ENCODE measurements around the gene SLC6A13. TPM values are rescaled to one million over a fixed set of nuclear protein-coding genes. Genes with fewer than 3 reads are reported as not detected.

The SLC6A13 gene
- polyA plus RNA-seq, 5 donors = 1.9 to 3.9 (median 2.2) TPM

DNA sequence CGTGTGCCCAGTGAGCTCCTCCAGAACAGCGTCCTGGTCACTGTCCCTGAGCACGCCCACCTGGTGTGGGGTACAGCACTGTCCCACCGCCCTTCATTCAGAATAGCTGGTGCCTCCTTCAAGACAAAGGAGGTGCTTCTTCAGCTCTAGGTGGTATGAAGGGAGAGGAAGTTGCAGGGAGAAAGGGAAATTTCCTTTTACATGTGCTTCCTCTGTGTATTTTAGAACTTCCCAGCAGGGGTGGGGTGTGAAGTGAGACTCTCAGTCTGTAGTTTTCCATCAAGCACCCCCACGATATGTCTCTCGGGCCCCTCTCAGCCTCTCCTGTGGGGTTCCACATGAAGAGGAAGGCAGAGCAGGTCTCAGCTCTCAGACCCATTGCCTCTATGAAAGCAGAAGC lies 47.5 kb downstream of the SLC6A13 start:
- no peak for DNase-seq

DNA sequence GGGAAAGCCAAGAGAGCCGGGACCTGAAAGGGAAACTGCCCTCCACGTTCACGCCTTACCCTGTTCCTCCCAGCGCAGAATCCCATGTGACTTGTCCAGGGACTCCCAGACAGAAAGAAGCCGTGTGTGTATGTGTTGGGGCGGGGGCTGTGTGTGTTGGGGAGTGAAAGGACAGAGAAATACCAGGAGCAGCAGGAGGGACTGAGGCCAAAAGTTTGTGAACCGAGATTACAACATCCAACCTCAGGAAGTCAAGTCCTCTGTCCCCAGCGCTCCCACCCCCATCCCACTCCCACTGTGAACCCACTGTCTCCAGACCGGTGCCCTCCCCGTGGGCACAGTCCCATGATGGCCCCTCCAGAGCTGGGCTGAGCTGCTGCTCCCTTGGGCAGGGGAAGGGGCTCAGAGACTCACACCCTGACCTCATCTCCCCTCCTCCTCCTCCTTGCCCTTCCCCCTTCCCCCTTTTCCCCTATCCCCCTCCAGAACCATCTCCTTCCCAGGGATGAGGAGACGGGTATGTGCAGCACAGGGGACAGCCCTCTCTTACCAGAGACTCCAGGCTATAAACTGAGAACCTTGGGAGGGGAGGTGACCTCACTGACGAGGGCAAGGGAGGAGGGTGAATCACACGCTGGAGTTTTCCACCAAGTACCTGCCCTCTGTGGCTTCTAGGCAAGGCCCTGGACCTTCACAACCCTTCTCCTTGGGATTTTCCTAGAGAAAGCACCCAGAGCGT lies 48.5 kb downstream of the SLC6A13 start, which contains the start of gene SLC6A12:
Gene SLC6A12, minus strand, starts transcription at position 155 of the 739 bp plus-strand sequence. CDS start 4,171 bp downstream, outside the sequence.
- DNase-seq = no peak

DNA sequence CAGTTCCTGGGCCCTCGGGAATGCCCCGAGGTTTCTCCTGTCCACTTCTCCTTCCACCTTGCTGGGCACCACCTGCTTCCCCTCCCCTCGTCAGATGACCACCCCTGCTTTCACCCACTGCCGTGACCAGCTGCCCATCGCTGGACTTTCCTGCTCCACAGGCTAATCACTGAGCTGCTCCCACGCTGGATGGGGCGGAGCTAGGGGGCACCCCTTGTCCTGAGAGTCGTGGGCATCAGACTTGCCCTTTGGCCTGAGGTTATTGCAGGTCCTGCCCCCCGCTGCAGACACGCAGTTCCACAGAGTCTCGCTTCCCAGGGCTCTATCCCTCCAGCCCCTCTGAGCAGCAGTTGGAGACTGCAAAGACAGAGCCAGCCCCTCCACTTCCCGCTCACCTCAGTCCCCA lies 49.1 kb downstream of the SLC6A13 start:
- no peak for DNase-seq

DNA sequence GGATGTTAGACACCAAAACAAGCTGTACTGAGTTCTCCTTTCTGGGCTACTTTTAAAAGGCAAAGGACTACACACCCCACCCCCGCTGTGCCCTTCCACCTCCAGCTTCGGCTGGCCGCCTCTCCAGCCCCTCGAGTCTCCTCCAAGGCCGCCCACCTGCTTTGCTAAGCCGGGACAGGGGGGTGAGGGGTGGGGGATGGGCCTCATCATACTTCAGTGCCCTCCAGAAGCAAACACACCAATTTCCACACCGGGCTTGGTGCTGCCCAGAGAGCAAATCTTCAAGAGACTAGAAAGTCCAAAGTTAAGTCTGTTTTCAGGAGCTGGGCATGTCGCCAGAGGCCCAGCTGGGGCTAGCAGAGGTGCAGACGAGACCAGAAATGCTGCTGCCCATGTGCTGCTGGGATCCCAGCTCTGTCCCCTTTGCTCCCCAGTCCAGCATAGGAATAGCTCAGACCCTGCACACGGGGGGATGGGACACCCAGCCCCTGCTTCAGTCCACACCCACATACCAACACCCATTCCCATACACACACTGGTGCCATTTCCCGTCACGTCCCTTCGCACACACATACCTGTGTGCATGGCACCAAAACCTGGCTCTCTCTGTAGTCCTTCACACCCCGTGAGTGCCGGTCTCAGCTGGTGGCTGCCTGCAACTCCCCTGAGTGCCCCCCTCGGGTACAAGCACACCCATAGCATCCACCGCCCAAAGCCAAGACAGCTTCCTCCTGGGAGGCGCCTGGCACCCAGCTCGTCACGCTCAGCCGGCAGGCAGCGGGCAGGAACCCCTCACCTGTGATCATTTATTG lies 49.7 kb downstream of the SLC6A13 start:
- DNase-seq = peak; percentile 51 to 53

DNA sequence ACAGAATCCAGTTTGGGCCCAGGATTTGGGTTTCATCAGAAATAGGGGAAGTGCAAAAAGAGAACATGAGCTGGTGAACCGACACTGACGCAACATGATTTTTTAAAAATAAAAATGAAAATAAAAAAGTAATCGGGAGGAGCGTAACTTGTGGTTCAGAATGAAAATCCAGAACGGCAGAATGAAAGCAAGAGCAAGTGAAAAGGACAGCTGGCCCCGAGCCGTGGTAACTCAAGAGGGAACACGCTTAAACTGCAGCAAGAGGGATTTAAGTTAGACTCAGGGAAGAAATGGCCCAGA lies 50.3 kb downstream of the SLC6A13 start:
- DNase-seq = no peak

DNA sequence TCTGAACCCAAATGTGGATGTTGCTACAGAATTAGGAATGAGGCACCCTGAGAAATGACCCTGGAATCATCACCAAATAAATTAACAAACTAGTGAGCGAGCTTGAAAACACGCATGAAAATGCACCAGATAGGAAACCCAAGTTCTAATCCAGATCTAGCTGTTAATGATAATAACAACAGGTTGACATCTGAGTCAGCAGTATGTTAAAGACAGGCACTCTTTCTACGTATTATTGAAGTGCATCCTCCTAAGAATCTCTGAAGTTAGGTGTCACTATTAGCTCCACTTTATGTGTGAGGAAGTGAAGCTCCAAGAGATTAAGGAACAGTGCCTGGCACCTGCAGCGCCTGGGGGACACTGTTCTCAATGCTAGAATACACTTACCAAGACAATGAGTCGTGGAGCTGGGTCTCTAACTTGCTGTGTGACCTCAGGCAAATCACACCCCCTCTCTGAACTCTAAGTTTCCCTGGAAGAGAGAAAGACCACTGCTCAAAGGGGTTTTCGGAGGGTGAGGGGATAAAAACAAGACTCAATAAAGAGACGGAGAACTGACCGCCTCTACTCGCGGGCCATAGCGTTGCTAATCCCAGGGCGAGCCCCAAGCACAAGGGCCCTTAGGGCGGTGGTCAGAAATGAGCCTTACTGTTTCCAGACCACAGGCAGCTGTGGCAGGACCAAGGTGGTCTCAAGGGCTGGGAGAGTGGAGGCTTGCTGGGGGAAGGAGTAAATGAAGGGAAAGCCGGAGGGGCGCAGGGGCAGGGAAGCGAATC lies 50.8 kb downstream of the SLC6A13 start:
- DNase-seq = no peak

DNA sequence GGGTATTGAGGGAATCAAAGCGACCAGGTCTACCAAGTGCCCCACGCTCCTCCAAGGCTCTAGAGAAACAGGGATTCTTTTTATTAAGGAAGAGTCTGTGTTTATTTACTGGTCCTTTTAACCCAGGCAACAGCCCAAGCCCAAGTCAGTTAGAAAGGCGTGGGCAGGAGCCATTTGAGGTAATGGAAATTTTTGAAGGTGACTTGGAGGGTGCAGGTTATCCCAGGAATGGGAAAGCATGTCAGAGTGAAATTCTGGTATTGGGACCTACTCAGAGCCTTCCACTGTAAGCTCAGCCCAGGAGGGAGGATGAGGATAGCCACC lies 51.5 kb downstream of the SLC6A13 start:
- no peak for DNase-seq

DNA sequence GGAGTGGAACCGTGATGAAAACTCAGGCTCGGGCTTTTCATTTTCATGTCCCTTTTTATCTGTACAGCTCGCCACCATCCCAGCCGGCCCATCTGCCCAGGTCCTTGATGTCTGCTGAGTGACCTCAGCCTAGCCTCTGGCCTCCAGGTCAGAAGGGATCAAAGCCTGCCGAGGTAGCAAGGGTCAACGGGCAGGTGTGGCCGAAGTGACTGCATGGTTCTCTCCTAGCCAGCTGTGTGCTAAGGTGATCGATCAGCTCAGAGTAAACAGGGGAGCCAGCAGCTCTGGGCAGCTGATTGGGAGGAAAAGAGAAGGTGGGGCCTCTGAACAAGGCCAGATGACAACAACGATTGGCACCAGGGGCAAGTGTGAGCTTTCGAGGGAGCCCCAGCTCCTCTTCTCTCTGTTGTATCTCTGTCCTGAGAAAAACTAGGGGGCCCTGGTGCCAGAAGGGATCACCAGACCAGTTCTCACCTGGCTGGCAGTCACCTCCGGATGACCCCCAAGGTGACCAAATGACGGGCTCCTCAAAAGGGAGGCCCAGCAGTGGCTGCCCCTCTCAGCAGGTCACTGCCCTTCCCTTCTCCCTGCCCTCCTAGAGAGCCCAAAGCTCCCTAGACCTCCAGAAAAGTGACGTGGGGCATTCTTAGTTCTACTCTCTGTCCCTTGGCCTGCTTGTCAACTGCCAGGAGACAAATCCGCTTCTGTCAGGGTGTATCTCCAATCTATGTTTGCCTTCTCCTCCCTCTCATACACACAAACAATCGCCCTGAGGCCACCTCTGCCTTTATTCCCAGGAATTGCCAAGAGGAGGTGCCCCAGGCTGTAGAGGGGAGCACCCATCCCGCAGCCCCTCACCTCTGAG lies 52.1 kb downstream of the SLC6A13 start:
- DNase-seq = no peak

DNA sequence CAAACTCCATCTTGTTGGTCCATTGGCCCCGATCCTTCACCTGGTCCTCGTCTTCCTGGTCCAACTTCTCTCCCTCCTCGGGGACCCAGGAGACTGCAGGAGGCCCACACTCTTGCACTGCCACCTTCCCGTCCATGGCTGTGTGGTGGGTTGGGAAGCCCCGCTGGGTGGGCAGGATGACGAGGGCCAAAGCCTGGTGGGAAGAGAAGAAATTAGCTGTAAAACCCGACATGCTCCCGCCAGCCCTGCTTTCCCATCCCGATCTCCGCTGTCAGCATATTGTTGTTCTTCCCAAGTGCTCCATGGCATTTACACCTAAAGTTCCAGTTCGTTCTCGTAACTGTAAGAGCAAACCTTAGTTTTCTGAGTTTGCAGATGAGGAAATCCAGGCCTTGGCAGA lies 52.8 kb downstream of the SLC6A13 start:
- DNase-seq = no peak

DNA sequence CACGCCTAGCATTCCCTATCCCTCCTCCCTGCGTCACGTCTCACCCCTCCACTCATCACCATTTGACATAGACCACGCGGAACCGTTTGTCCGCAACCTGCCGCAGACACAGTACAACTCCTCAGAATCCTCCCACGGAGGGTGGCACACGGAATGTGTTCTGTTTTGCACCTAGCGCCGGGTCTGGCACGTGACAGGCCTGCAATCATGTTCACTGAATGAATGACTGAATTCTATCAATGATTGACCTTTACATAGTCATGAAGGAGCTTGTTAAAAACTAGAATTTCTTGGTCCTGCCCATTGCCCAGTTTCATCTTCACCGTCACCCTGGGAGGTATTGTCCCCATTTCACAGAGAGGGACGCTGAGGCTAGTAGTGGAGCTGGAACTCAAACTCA lies 53.4 kb downstream of the SLC6A13 start:
- no peak for DNase-seq

DNA sequence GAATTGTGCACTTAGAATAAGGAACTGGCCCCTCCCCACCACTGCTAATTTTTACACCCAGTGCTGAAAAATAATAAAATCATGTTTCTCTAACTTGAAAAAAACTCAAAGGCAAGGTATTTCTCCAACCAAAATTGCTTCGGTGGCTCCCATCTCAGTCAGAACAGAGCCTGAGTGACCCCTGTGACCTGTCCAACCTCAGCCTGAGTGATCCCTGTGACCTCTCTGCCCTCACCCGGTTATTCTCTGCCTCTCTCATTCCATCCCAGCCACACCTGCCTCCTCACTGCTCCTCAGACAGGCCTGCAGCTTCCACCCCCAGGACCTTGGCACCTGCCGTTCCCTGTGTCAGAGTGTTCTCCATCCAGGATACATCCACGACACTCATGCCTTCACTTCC lies 53.8 kb downstream of the SLC6A13 start:
- no peak for DNase-seq

DNA sequence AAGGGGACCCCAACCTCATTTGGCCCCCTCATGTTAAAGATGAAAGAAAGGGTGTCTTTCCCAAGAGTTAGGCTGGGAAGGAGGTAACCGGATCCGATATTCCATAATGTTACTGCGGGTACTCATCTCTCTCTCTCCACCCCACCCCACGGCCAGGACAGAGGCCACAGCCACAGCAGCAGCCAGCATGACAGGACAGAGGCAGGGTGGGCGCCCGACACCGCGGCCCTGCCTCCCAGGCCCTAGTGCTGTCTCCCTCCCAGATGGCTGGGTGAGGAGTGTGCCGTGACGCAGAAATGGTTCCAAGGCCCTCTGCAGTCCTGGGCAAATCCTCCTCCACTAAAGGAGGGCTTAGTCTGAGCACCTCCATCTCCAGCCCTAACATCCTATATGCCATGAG lies 54.8 kb downstream of the SLC6A13 start:
- DNase-seq = no peak

DNA sequence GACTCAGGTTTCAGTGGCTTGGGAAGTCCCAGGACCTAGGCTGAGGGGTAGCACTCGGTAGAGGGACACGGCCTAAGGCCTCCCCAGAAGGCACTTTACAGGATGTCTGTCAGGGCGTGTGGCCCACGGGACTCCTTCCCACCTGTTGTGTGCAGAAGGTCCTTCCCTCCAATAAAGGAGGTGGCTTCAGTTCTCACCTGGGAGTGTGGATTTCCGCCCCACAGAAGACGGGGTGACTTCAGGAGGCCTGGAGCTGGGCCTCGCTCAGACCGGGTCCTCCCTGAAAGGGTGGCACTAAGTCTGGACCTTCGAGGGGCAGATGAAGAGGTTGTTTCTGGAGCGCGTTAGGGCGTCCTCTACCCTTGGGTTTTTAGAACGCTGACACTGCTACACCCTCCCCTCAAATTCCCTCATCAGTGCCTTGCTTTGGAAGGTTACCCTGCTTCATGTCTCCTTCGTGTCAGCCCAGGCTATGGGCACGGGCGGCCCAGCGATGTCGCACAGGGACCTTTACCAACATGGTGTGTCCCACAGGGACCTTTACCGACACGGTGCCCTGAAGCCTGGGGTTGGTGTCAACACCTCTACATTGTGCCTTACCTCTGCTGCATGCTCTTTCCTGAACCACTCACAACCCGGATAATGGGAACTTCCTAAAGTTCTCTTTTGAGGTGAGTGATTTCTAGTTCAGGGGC lies 55.7 kb downstream of the SLC6A13 start:
- no peak for DNase-seq

DNA sequence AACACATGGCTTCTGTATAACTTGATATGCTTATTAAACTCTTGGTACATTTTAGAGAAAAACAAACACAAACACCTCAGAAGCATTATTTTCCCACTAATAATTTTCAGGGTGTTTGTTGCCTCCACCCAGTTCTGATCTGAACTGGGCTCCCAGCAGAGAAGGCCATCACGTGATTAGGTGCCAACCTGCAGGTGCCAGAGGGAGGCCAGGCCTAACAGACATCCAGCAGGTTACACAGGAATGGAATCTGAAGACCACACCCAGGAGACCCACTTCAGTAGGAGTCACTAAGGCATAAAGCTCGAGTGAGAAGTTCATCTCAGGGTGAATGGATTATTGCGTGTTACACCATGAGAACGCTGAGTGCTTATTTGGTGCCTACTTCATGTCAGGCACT lies 57.6 kb downstream of the SLC6A13 start:
- DNase-seq = no peak

DNA sequence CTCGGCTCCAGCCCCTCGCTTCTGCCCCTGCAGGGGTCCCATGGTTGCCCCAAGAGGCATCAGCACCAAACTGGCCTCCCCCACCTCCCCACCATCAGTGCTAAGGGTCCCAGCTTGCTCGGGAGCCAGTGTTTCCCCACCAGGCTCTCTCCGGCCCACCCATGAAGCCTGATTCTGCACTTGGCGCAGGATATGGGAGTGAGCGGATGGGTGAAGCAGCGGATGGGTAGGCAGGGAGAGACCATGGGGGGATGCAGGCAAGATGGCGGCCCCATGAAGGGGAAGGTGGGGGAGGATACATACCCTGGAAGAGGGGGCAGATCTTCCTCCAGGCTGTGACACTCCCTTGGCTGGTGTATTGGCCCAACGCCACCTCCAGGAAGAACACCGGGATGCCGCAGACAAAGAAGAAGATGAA lies 58.4 kb downstream of the SLC6A13 start:
- no peak for DNase-seq

DNA sequence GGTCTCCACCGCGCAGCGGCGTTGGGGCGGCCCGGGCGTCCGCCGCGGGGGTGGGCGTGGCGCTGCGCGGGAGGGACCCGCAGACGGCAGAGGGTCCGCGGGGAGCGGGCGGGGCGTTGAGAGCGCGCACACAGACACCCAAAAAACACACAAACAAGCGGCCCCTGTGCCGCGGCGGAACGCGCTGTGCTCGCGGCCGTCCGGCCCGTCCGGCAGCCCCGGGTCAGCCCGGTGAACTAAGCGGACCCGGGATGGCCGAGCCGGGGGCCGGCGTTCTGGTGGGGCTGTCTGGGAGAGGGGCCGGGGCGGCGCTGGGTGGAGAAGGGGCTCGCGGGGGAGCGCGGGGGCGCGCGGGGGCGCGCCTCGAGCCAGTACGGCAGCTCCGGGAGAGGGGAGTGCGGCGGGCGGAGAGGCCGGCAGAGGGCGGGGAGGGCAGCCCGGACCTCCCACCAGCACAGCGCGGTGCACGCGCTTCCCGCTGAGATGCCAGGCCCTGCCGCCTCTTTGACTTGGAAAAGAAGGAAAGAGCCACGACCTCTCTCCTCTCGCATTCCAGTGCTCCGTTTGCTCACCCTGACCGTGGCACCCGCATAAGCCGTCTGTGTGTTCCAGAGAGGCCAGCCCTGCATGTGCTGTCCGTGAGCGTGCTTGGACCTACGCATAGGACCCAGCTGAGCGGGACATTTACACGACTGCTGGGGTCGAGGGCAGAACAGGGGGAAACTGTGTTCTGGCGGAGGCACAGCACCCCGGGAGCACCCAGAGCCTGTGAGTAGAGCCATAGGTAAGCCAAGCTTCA lies 59.0 kb downstream of the SLC6A13 start:
- no peak for DNase-seq

DNA sequence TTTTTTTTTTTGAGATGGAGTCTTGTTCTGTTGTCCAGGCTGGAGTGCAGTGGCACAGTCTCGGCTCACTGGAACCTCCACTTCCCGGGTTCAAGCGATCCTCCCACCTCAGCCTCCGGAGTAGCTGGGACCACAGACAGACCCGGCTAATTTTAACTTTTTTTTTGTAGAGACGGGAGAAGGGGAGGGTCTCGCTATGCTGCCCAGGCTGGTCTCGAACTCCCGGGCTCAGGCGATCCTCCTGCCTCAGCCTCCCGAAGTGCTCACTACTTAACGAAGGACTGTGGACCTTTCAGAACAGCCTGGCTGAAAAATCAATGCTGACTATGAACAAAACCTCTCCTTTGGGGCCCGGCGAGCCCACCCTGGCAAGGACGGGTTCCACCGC lies 59.6 kb downstream of the SLC6A13 start:
- DNase-seq = no peak

DNA sequence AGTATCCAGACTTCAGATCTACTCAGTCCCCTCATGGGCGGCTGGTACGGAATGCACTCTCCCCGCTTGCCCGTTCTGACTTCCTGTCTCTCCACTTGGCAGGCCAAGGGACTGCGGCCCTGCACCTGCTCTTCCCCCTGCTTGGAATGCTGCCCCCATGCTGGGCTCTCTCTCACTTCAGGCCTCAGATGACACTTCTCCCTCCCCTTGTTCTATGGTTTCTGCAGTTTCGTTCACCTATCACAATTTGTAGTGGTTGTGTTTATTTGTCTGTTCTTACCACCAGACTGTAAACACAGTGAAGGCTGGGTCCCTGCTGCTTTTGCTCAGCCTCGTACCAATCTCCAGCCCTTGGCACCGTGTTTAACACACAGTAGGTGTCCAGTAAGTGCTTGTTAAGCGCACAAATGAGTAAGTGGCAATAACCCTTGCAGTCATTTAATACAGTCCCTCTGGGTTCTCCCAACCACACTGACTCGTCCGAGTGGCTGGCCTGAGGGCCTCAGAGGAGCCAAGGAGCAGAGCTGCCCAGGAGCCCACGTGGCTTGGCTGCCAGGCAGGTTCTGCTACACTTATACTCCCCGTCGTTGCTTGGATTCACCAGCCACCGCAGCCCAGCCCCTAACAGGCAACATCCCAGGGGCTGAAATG lies 60.4 kb downstream of the SLC6A13 start:
- DNase-seq = no peak

DNA sequence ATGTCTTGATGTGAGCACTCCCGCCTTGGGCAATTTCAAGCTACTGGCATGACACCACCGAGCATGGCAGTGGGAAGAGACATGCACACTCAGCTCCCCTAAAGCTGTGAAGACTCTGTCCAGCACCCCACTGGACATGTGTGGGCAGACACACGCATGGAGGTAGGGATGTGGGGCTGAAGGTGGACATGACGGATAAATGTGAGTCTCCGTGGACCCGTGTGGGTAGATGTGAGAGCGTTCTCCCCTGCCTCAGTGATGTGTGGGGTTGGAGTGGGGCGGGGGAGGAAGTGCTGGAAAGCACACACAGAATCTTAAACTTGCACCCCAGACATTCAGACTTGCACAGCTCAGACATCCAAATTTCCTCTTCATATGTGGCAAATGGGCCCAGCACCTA lies 61.3 kb downstream of the SLC6A13 start:
- DNase-seq = no peak

DNA sequence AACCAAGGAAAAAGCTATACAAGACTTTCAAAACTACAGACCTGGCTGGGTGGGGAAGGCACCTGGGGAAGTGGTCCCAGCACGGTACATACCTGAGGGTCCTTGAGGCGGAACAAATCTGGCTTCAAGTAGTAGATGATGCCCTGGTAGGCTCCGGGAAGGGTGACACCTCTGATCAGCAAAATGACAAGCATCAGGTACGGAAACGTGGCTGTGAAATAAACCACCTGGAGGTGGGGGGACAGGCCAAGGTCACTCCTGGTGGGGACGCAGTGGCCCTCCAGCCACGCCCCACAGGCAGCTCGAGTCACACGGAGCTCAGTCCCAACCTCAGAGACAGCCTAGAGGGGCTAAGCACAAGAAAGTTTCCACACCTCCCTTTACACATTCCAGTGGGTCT lies 63.9 kb downstream of the SLC6A13 start:
- no peak for DNase-seq

Measured in right lung (tissue), 5 donors.